GM21367 (cell line): Measurements from ENCODE around the gene TBC1D12.
"Not testable (repeated sequence)": the region's sequence is repeated elsewhere in the genome, so short reads cannot be mapped to it uniquely, and the experiment has no call there.

Source experiments
- ATAC-seq: cut with Tn5 transposase; IDR thresholded peaks from one replicate; pipeline ENCODE4 v1.9.1; 2021; ENCODE audit not compliant: unreplicated experiment

TBC1D12 gene

DNA sequence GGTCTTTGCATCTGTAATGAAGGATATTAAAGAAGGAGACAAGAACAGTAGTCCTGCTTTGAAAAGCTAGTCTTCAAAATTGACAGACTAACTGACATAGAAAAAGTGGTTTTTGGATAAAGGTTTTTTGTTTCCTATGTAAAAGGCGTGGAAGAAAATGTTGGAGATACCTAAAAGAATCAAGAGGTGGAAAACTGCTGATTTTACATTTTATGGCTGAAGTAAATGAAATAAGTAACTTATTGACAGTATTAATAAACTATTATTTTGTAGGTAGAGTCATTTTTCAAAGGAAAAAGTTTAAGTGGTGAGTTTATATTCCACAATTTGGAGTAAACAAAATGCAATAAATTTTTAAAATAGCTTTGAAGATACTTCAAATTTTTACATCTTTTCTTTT, 130.7 kb downstream of the TBC1D12 start:
- no peak for ATAC-seq

DNA sequence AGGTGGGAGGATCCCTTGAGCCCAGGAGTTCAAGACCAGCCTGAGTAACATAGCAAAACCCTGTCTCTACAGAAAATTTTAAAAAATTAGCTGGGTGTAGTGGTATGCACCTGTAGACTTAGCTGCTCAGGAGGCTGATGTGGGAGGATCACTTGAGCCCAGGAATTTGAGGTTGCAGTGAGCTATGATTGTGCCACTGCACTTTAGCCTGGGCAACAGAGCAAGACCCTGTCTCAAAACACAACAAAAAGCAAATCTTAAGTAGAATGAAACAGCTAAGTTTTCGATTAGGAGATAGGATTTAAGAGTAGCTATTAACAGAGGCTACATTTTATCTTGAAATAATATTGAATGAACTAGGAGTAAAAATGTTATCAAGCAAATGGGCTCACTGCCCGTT, 139.9 kb downstream of the TBC1D12 start:
- ATAC-seq: not testable (repeated sequence)

DNA sequence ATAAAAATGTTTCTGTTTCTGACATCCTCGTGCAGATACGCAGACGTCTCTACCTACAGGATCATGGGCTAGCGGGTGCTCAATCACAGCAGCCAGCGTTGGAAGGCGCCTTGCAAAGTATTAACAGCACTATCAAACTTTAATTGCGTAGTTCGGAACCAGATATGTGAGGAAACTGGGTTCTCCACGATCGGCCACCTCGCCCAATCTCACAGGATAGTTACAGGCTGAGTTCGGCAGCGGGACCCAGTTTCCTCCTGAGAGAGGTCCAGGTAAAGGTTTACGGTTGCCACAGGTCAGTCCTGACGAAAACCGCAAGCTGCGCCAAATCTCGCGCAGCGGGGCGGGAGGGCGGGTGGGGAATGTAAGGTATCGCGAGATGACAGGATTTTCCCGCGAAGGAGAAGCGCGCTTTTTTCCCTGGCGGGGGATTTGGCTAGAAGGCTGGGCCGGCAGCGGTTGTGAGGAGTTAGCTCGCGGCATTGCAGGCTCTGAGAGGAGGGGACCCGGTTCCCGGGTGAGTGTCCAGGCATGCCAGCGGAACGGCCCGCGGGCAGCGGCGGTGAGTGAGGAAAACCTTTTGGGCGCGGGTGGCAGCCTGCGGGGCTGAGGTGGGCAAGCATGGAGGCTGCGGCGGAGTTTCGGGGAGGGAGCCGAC, 143.2 kb downstream of the TBC1D12 start, which contains the start of gene HELLS:
TSS of gene HELLS (plus strand) at position 398 of the 658 bp plus-strand sequence. CDS start at position 532, 134 bp downstream.
- peak; percentile 72 for ATAC-seq

DNA sequence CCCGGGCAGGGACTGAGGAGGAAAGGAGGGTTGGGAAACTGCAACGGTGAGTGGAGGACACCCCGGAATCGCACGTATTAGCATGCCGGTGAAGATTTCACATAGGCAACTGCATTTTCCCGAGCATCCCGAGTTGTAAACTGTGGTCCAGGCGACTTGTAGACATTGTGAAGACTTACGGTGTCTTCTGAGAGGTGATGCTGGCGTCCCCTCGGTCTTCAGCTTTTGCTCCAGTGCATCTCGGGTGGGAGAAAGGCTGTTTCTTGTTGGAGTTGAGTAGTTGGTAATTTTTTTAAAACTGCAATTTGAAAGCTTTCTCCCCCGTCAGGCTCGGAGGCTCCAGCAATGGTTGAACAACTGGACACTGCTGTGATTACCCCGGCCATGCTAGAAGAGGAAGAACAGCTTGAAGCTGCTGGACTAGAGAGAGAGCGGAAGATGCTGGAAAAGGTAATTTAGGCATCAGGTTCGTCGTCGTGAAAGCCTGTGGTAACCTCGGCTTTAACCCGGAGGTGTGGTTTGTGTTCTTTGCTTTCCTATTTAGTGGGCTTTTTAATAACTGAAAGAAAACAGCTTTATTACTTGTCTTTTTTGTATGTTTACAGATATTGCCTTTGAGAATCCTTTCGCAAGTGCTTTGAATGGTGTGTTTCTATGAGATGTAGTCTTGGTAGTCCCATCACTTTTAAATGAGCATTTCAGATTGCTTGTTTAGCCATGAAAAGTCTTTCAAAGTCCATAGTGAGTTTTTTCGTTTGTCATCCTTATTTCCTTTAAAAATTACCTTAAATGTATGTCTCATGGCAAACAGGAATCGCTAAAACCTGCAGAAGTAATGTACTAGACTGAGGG, 143.9 kb downstream of the TBC1D12 start:
- no peak for ATAC-seq

DNA sequence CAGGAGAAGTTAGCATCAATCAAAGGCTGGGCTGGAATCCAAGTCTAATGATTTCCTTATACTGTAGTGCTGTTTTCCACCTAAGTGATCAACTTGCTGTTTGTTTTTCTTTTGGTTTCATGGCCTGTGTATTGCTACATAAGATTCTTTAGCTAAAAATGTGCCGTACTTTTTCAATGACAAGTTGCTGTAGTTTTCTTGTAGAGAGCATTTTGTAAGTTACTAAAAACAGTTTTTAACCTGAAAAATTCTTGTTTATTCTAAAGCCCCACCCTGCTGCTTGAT, 144.5 kb downstream of the TBC1D12 start:
- ATAC-seq: no peak

DNA sequence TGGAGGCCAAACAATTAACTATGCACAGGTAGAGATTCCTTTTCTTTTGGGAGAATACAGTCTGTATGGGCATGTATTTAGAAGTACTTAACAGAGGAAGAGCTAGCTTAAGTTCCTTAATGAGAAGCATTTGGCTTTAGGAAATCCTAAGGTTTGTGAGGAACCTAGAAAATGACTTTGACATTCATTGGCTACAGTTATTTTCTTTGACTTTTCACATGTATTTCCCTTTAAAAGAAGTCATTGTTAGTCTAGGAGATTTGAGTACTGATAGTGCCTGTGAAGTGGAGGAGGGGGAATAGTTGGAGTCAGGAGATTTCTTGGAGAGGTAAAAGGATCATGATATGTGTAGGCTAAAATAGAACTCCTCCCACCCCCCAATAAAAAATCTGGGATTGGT, 146.9 kb downstream of the TBC1D12 start:
- ATAC-seq: no peak

DNA sequence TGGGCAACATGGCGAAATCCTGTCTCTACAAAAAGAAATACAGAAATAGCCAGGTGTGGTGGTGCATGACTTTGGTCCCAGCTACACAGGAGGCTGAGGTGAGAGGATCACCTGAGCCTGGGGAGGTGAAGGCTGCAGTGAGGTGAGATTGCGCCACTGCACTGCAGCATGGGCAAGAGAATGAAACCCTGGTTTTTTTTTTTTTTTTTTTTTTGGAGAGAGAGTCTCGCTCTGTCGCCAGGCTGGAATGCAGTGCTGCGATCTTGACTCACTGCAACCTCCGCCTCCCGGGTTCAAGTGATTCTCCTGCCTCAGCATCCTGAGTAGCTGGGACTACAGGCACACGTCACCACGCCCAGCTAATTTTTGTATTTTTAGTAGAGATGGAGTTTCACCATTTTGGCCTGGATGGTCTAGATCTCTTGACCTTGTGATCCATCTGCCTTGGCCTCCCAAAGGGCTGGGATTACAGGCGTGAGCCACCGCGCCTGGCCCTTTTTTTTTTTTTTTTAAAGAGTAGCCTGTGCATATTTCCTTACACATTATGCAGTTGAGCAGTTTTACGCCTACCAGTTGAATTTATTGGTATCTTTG, 165.5 kb downstream of the TBC1D12 start:
- not testable (repeated sequence) for ATAC-seq

DNA sequence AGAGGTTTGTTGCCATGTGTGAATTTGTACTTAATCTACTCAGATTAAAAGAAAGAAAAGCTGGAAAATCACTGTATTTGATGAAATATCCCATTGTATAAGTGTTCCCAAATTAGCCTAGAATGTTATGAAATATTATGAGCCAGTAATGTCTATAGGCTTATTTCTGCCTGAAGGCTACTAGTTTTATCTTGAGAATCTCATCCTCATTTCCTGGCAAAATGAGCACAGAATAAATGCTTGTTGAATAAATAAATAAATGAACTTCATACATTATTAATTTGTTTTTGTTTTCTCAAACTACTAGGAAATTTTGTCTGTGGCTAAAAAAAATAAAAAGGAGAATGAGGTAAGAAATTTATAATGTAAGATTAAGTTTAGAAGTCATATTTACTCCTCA, 168.7 kb downstream of the TBC1D12 start:
- no peak for ATAC-seq

DNA sequence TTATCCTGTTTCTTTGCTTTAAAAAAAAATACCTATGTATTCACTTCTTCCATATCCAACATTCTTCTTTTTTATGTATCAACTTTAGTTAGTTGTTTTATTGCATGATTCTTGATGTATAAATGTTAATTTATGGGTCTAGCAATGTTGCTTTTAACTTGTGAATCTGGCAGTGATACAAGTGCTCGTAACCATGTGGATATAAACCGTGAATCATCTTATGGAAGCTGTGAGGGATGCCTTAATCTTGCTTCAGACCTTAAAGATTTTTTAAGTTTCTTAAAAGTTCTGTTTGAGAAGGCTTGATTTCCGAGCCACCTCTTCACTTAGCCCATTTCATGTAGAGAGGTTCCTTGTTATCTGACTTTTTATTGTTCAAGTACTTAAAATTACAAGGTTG, 169.2 kb downstream of the TBC1D12 start:
- no peak for ATAC-seq

DNA sequence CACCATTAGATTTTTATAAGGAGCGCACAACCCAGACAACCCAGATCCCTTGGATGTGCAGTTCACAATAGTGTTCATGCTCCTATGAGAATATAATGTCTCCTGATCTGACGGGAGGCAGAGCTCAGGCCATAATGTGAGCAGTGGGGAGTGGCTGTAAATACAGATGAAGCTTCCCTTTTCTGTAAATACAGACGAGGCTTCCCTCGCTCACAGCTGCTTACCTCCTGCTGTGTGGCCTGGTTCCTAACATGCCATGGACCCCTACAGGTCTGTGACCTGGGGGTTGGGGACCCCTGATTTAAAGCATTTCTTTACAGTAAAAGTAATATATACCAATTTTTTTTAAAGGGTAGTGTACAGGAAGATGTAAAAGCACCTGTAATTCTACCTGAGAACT, 176.4 kb downstream of the TBC1D12 start:
- no peak for ATAC-seq

DNA sequence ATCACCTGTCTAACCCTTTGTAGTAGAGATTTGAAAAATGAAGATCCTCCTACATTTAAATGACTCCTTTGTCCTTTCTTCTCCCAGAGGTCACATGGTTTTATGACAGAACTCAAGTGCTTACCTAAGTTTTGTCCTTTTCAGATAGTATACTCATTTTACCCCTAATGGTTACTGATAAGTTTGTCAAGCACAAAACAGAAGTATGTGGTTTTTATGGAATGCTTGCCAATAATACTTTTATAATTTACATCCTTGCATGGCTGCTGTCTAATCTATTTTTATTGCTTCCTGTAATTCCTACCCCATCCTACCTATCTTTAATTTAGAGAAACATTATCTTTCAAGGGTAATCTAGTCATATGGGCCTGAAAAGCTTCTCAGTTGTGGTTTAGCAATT, 180.8 kb downstream of the TBC1D12 start:
- no peak for ATAC-seq
